ENCODE results near the gene PMM1.

PMM1 gene

GRCh38 chr22:41551877-41552582 lies 37.6 kb downstream of the PMM1 start:
- no peak for DNase-seq (ENCODE audit: low spot score)
- Histone ChIP-seq H3K4me1 (ENCODE audit: insufficient read depth, poor library complexity, severe bottlenecking) (no peaks in the 10 kb centered on the region), H3K36me3 (ENCODE audit: low read depth) (no peaks in the 10 kb centered on the region), H3K9me3 (ENCODE audit: severe bottlenecking) (no peaks in the 10 kb centered on the region), H3K27ac (ENCODE audit: poor library complexity, severe bottlenecking) (no peak overlapping the region), H3K27me3 (ENCODE audit: insufficient read depth, poor library complexity, severe bottlenecking) (no peaks in the 10 kb centered on the region), H3K4me3 (ENCODE audit: severe bottlenecking) (no peak overlapping the region)
- TF ChIP-seq CTCF (IDR thresholded peaks at IDR 0.05; ENCODE audit: poor library complexity, severe bottlenecking): no peak
- ATAC-seq (ENCODE audit: low read depth): no peak

- Histone ChIP-seq H3K4me3 (ENCODE audit: severe bottlenecking) (no peak overlapping the region), H3K27ac (ENCODE audit: poor library complexity, severe bottlenecking) (no peak overlapping the region), H3K27me3 (ENCODE audit: insufficient read depth, poor library complexity, severe bottlenecking) (no peaks in the 10 kb centered on the region), H3K4me1 (ENCODE audit: insufficient read depth, poor library complexity, severe bottlenecking) (no peaks in the 10 kb centered on the region), H3K9me3 (ENCODE audit: severe bottlenecking) (no peaks in the 10 kb centered on the region), H3K36me3 (ENCODE audit: low read depth) (no peaks in the 10 kb centered on the region)
- DNase-seq (ENCODE audit: low spot score): no peak
- no peak for ATAC-seq (ENCODE audit: low read depth)
- TF ChIP-seq CTCF (IDR thresholded peaks at IDR 0.05; ENCODE audit: poor library complexity, severe bottlenecking): no peak
These were observed 38.6 kb downstream of the PMM1 start for GRCh38 chr22:41550952-41551491.

GRCh38 chr22:41548830-41549211 lies 40.8 kb downstream of the PMM1 start:
- no peak overlapping the region for H3K27ac ChIP-seq (ENCODE audit: poor library complexity, severe bottlenecking)

GRCh38 chr22:41544671-41545476 lies 44.8 kb downstream of the PMM1 start:
- Histone ChIP-seq H3K27me3 (ENCODE audit: insufficient read depth, poor library complexity, severe bottlenecking) (no peaks in the 10 kb centered on the region), H3K9me3 (ENCODE audit: severe bottlenecking) (no peaks in the 10 kb centered on the region), H3K4me1 (ENCODE audit: insufficient read depth, poor library complexity, severe bottlenecking) (peaks cover 10% of the 10 kb centered on the region), H3K4me3 (ENCODE audit: severe bottlenecking) (peak overlapping the region; percentile 74), H3K36me3 (ENCODE audit: low read depth) (peaks cover 3% of the 10 kb centered on the region; the same call in 1 of the 2 replicates), H3K27ac (ENCODE audit: poor library complexity, severe bottlenecking) (no peak overlapping the region)
- DNase-seq (ENCODE audit: low spot score) (no peak), ATAC-seq (ENCODE audit: low read depth) (no peak)
- TF ChIP-seq CTCF (IDR thresholded peaks at IDR 0.05; ENCODE audit: poor library complexity, severe bottlenecking): no peak

More at GRCh38 chr22:41548830-41549211, 40.8 kb downstream of the PMM1 start:
- DNase-seq (ENCODE audit: low spot score): no peak
- Histone ChIP-seq H3K4me1 (ENCODE audit: insufficient read depth, poor library complexity, severe bottlenecking) (no peaks in the 10 kb centered on the region), H3K36me3 (ENCODE audit: low read depth) (no peaks in the 10 kb centered on the region), H3K27me3 (ENCODE audit: insufficient read depth, poor library complexity, severe bottlenecking) (no peaks in the 10 kb centered on the region), H3K9me3 (ENCODE audit: severe bottlenecking) (no peaks in the 10 kb centered on the region), H3K4me3 (ENCODE audit: severe bottlenecking) (no peak overlapping the region)
- no peak for ATAC-seq (ENCODE audit: low read depth)
- TF ChIP-seq CTCF (IDR thresholded peaks at IDR 0.05; ENCODE audit: poor library complexity, severe bottlenecking): no peak
